CD4-positive, alpha-beta T cell (primary cell): Measurements from ENCODE around the gene RNF32. TPM values are rescaled to one million over a fixed set of nuclear protein-coding genes. Genes with fewer than 3 reads are reported as not detected.

Experiments
- ATAC-seq: fragments of 200-7000 bp; cut with Tn5 transposase; one replicate; pipeline ENCODE4 v1.10.0; 2022; ENCODE audit warnings: mild to moderate bottlenecking; ENCODE audit not compliant: poor library complexity
- CTCF ChIA-PET: fragments of 350-600 bp; sonication (Branson Sonifier 250); formaldehyde crosslinking; loops from one replicate; lab custom pipeline; 2021; ENCODE audit warnings: antibody characterized with exemption, inconsistent platforms; lab: Charles Lee
- POLR2A ChIA-PET: fragments of 350-600 bp; sonication (Branson Sonifier 250); formaldehyde crosslinking; loops from one replicate; lab custom pipeline; 2021; ENCODE audit warnings: antibody characterized with exemption, inconsistent platforms; lab: Charles Lee
- DNase-seq, 14 experiments: peaks; one replicate each; pipeline ENCODE4 v3.0.0-alpha.2; 2013 to 2020; ENCODE audit warnings: mixed read lengths in 2 of 14
- H3K27ac ChIP-seq, 2 donors: one replicate each; pipeline versions ENCODE4 v1.5.1 to v1.7.0; 2013; ENCODE audit warnings: low read length in 2 of 2, low read depth in 1 of 2, mild to moderate bottlenecking in 1 of 2
- H3K27me3 ChIP-seq, 2 experiments: 1 replicate in 1 of 2; 2 replicates in 1 of 2; pipeline versions ENCODE4 v1.6.1 to v1.7.0; 2013; ENCODE audit warnings: low read length in 2 of 2, control low read depth in 1 of 2, mild to moderate bottlenecking in 1 of 2, moderate library complexity in 1 of 2; ENCODE audit not compliant: insufficient read depth in 2 of 2, control insufficient read depth in 1 of 2
- H3K36me3 ChIP-seq: one replicate; pipeline ENCODE4 v1.6.1; 2013; ENCODE audit warnings: low read length, control low read depth; ENCODE audit not compliant: insufficient read depth
- H3K4me1 ChIP-seq: one replicate; pipeline ENCODE4 v1.6.1; 2013; ENCODE audit warnings: low read length, control low read depth; ENCODE audit not compliant: insufficient read depth
- H3K4me3 ChIP-seq: one replicate; pipeline ENCODE4 v1.5.1; 2013; ENCODE audit warnings: mild to moderate bottlenecking, low read length, moderate library complexity
- H3K9me3 ChIP-seq, 2 experiments: 1 replicate in 1 of 2; 2 replicates in 1 of 2; pipeline versions ENCODE4 v1.6.1 to v1.7.0; 2013; ENCODE audit warnings: low read length in 2 of 2, mild to moderate bottlenecking in 2 of 2, control low read depth in 1 of 2, moderate library complexity in 1 of 2; ENCODE audit not compliant: control insufficient read depth in 1 of 2, insufficient read depth in 1 of 2
- H3K27ac Mint-ChIP-seq: one replicate; pipeline ENCODE4 v1.8.0; 2020; ENCODE audit warnings: mixed read lengths
- H3K27me3 Mint-ChIP-seq: one replicate; pipeline ENCODE4 v1.8.0; 2021; ENCODE audit warnings: mixed read lengths
- H3K36me3 Mint-ChIP-seq: one replicate; pipeline ENCODE4 v1.8.0; 2021; ENCODE audit warnings: low read depth, mixed read lengths
- H3K4me1 Mint-ChIP-seq: one replicate; pipeline ENCODE4 v1.8.0; 2021; ENCODE audit warnings: low read depth, mixed read lengths
- H3K4me3 Mint-ChIP-seq: one replicate; pipeline ENCODE4 v1.8.0; 2020; ENCODE audit warnings: mild to moderate bottlenecking, mixed read lengths
- H3K9me3 Mint-ChIP-seq: one replicate; pipeline ENCODE4 v1.8.0; 2020; ENCODE audit warnings: mixed read lengths
- CTCF ChIP-seq: fragments of 200-600 bp; IDR thresholded peaks from one replicate; pipeline ENCODE4 v1.8.0; 2022; ENCODE audit warnings: antibody characterized with exemption, mild to moderate bottlenecking
- intact Hi-C, 2 experiments: fragments of 100-400 bp; cut with DNase I in 1 of 2; cut with micrococcal nuclease in 1 of 2; formaldehyde crosslinking; loops; one replicate each; pipeline versions ENCODE4 v1.15.1 to v1.9.0; 2023 to 2025; cut with DNase I, micrococcal nuclease
- total RNA-seq, 174 experiments: library from RNA in 2 of 174; stranded (reverse) in 2 of 174; gene quantifications; one replicate each; pipeline ENCODE4 v1.2.3 and lab custom pipeline; 2021 to 2026

RNF32 gene
- total RNA-seq, 2 experiments from 2014 or later, result 0.99 TPM; not detected in 1

- H3K4me1 Mint-ChIP-seq, result no peaks in the 10 kb centered on the region
- H3K27ac Mint-ChIP-seq, result no peak overlapping the region
- Histone ChIP-seq H3K27me3 (no peaks in the 10 kb centered on the region), H3K9me3 (no peaks in the 10 kb centered on the region), H3K4me3 (no peak overlapping the region), H3K27ac (no peak overlapping the region), H3K36me3 (peaks cover 7% of the 10 kb centered on the region), H3K4me1 (no peaks in the 10 kb centered on the region)
- no peak for TF ChIP-seq CTCF
- H3K4me3 Mint-ChIP-seq, result no peak overlapping the region
- DNase-seq, result no peak
- no peak for ATAC-seq
- ChIA-PET CTCF (no interaction called here), POLR2A (no interaction called here)
- no peaks in the 10 kb centered on the region for H3K9me3 Mint-ChIP-seq
- no peaks in the 10 kb centered on the region for H3K27me3 Mint-ChIP-seq
- peaks cover 64% of the 10 kb centered on the region for H3K36me3 Mint-ChIP-seq
- intact Hi-C loops, result no loop called here
Measured at GRCh38 chr7:156722043-156722826, 81.7 kb downstream of the RNF32 start.

- intact Hi-C loops, result no loop called here
- H3K9me3 ChIP-seq, result no peaks in the 10 kb centered on the region
- H3K27ac Mint-ChIP-seq, result no peak overlapping the region
- no peak overlapping the region for H3K4me3 ChIP-seq
- H3K36me3 ChIP-seq, result peaks cover 11% of the 10 kb centered on the region
- no peaks in the 10 kb centered on the region for H3K27me3 Mint-ChIP-seq
- ChIA-PET POLR2A (no interaction called here), CTCF (no interaction called here)
- H3K27me3 ChIP-seq, result no peaks in the 10 kb centered on the region
- no peak overlapping the region for H3K27ac ChIP-seq
- peaks cover 64% of the 10 kb centered on the region for H3K36me3 Mint-ChIP-seq
- no peak overlapping the region for H3K4me3 Mint-ChIP-seq
- H3K4me1 Mint-ChIP-seq, result no peaks in the 10 kb centered on the region
- H3K4me1 ChIP-seq, result no peaks in the 10 kb centered on the region
- ATAC-seq, result no peak
- no peak for DNase-seq
- no peak for TF ChIP-seq CTCF
- no peaks in the 10 kb centered on the region for H3K9me3 Mint-ChIP-seq
Measured at GRCh38 chr7:156725073-156725472, 84.5 kb downstream of the RNF32 start.

GRCh38 chr7:156725936-156726335, 85.4 kb downstream of the RNF32 start:
- ATAC-seq, result no peak
- no peak for TF ChIP-seq CTCF
- ChIA-PET CTCF (no interaction called here), POLR2A (no interaction called here)
- H3K36me3 Mint-ChIP-seq, result peaks cover 67% of the 10 kb centered on the region
- H3K4me1 Mint-ChIP-seq, result no peaks in the 10 kb centered on the region
- Histone ChIP-seq H3K27ac (no peak overlapping the region), H3K4me1 (no peaks in the 10 kb centered on the region), H3K36me3 (peaks cover 11% of the 10 kb centered on the region), H3K4me3 (no peak overlapping the region), H3K27me3 (no peaks in the 10 kb centered on the region), H3K9me3 (no peaks in the 10 kb centered on the region)
- H3K27ac Mint-ChIP-seq, result no peak overlapping the region
- no peak overlapping the region for H3K4me3 Mint-ChIP-seq
- H3K9me3 Mint-ChIP-seq, result no peaks in the 10 kb centered on the region
- no peak for DNase-seq
- intact Hi-C loops, result no loop called here
- H3K27me3 Mint-ChIP-seq, result no peaks in the 10 kb centered on the region
